Brain microvascular endothelial cell (primary cell): ENCODE data around the gene RCAN2.

Experiments used
- DNase-seq: peaks from one replicate; pipeline ENCODE4 v3.0.0-alpha.2; 2020
- H3K27ac ChIP-seq: fragments of 250-450 bp; sonication (Bioruptor Pico); 2 replicates; pipeline ENCODE4 v1.5.1; 2020; ENCODE audit warnings: mild to moderate bottlenecking, moderate library complexity
- H3K27me3 ChIP-seq: fragments of 250-450 bp; sonication (Bioruptor Pico); replicated peaks from 2 replicates; pipeline ENCODE4 v1.5.1; 2020; ENCODE audit warnings: mild to moderate bottlenecking
- H3K36me3 ChIP-seq: fragments of 250-450 bp; sonication (Bioruptor Pico); replicated peaks from 2 replicates; pipeline ENCODE4 v1.5.1; 2020; ENCODE audit warnings: mild to moderate bottlenecking
- H3K4me3 ChIP-seq: 2 replicates; pipeline ENCODE4 v1.5.1; 2011; ENCODE audit warnings: low read depth, mild to moderate bottlenecking, control low read depth, low read length, moderate library complexity
- CTCF ChIP-seq: IDR thresholded peaks from 2 replicates; pipeline ENCODE4 v1.5.1; 2011; ENCODE audit warnings: low read depth, mild to moderate bottlenecking, moderate library complexity, low read length, control low read depth, inconsistent platforms; ENCODE audit errors: missing control alignments
- in situ Hi-C: cut with HindIII; loops from 2 replicates; pipeline ENCODE4 v1.10.0; 2017; ENCODE audit warnings: low sequenced_read_pairs, low pct_ligation_motif_present

RCAN2 gene

GRCh38 chr6:46234156-46234556, 257.1 kb downstream of the RCAN2 start:
- no peak for DNase-seq
- H3K27ac ChIP-seq = no peak overlapping the region
- H3K4me3 ChIP-seq = no peak overlapping the region
- no peak for TF ChIP-seq CTCF
- H3K27me3 ChIP-seq = no peaks in the 10 kb centered on the region
- in situ Hi-C loops = no loop called here
- H3K36me3 ChIP-seq = no peaks in the 10 kb centered on the region

DNA sequence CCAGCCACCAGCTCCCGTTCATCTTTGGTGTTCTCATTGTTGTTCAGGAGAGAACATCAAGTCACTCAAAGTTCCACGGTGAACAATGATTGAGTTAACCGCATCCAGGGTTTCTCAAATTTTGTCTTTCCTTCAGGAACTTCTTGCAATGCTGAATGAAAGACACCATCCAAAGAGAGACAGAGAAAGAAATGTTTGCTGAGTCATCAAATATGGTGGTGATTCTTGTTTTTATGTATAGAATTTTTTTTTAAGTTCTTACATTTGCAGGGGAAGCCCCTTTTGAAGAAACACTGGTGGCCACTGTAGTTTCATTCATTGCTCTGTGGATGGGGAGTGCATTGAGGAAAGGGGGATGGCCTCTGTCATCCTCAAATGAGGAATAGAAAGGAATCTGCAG, 258.1 kb downstream of the RCAN2 start:
- Histone ChIP-seq H3K27ac (no peak overlapping the region), H3K36me3 (no peaks in the 10 kb centered on the region), H3K4me3 (no peak overlapping the region), H3K27me3 (no peaks in the 10 kb centered on the region)
- no peak for DNase-seq
- no peak for TF ChIP-seq CTCF
- in situ Hi-C loops = no loop called here

- in situ Hi-C loops = no loop called here
- no peaks in the 10 kb centered on the region for H3K27me3 ChIP-seq
- no peak for TF ChIP-seq CTCF
- no peak overlapping the region for H3K4me3 ChIP-seq
- no peak overlapping the region for H3K27ac ChIP-seq
- no peak for DNase-seq
- no peaks in the 10 kb centered on the region for H3K36me3 ChIP-seq
Measured at GRCh38 chr6:46222286-46222685, 269.0 kb downstream of the RCAN2 start.

DNA sequence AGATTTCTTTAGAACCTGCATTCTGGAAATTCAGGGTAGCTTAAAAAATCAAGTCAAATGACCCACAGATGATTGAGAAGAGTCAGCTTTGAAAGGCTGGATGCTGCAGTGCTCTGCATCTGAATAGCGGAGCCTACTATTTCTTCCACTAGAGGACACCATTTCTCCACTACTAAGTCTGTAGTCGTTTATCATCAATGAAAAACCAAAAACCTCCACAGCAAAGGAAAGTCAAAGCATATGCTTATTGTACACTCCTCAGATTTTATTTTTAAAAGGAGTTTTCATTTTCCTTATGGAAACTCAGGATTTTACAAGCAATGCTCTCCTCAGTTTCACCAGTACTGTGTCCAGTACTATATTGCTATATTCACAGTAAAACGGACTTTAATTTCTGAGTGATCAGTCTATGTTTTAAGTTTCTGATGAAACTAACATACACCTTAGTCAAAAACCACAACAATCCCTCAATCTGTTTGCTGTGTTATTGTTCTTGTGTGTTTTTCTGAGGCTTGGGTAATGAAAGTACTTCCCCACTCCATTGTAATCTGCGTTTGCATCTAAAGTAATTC, 269.9 kb downstream of the RCAN2 start:
- Histone ChIP-seq H3K36me3 (no peaks in the 10 kb centered on the region), H3K4me3 (no peak overlapping the region), H3K27me3 (no peaks in the 10 kb centered on the region), H3K27ac (no peak overlapping the region)
- in situ Hi-C loops = no loop called here
- peak; percentile 11 for DNase-seq
- TF ChIP-seq CTCF = peak; percentile 73

- Histone ChIP-seq H3K27me3 (no peaks in the 10 kb centered on the region), H3K27ac (no peak overlapping the region), H3K4me3 (no peak overlapping the region), H3K36me3 (no peaks in the 10 kb centered on the region)
- TF ChIP-seq CTCF = no peak
- in situ Hi-C loops = no loop called here
- no peak for DNase-seq
Measured at GRCh38 chr6:46220352-46221221, 270.7 kb downstream of the RCAN2 start.
